NT2/D1 (cell line): Measurements from ENCODE around the gene ABCC4.

ENCODE experiments used
- YY1 ChIP-seq: IDR thresholded peaks from 2 replicates; pipeline ENCODE4 v1.6.1; 2011; ENCODE audit not compliant: insufficient read length, insufficient read depth
- ZNF274 ChIP-seq: IDR thresholded peaks from 2 replicates; pipeline ENCODE4 v1.6.1; 2011; ENCODE audit warnings: mild to moderate bottlenecking, low read depth, low read length

DNA sequence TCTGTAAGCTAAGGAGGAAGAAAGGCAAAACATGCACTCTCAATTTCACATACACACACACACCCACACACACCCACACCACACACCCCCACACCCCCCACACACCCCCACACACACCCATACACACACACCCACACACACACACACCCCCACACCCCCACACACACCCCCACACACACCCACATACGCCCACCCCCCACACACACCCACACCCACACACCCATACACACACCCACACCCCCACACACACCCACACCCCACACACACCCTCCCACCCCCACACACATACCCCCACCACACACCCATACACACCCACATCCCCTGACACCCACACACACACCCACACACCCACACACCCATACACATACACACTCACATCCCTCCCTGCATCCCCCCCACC, 276.1 kb downstream of the ABCC4 start:
- TF ChIP-seq YY1: no peak
- TF ChIP-seq ZNF274: no peak
